Mucosa of stomach (tissue), 1 donor: ENCODE data around the gene URAD.
"Not testable (repeated sequence)": the region's sequence is repeated elsewhere in the genome, so short reads cannot be mapped to it uniquely, and the experiment has no call there.

Experiments used
- H3K27me3 ChIP-seq: one replicate; pipeline ENCODE4 v1.7.0; 2013; ENCODE audit warnings: mild to moderate bottlenecking, low read length; ENCODE audit not compliant: control insufficient read depth, insufficient read depth
- H3K36me3 ChIP-seq: one replicate; pipeline ENCODE4 v1.7.0; 2013; ENCODE audit warnings: low read length; ENCODE audit not compliant: control insufficient read depth, insufficient read depth
- H3K4me1 ChIP-seq: one replicate; pipeline ENCODE4 v1.7.0; 2013; ENCODE audit warnings: mild to moderate bottlenecking, low read length; ENCODE audit not compliant: control insufficient read depth, insufficient read depth
- H3K4me3 ChIP-seq: one replicate; pipeline ENCODE4 v1.7.0; 2013; ENCODE audit warnings: low read length
- H3K9ac ChIP-seq: one replicate; pipeline ENCODE4 v1.7.0; 2013; ENCODE audit warnings: mild to moderate bottlenecking, low read length, moderate library complexity
- H3K9me3 ChIP-seq: one replicate; pipeline ENCODE4 v1.7.0; 2013; ENCODE audit warnings: mild to moderate bottlenecking, low read length, moderate library complexity; ENCODE audit not compliant: control insufficient read depth
- donor health status: Pancreatic carcinoma.

Gene URAD

DNA sequence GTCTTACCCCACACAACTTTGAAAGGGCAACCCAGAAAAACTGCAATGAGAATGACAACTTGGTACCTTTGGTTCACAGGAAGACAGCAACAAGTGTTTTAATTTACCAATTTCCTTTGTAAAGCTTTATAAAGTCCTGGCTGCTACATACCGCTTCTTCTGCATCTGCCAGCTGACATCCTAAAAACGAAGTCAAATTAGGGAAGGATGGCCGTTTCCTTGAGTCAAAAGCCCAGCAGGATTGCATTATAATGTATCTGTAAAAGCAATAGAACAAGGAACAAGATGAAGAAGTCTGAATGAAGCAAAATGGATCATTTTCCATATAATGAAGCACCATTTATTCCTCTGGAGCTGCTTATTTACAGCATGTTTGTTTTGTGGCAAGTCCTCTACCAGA lies 25.8 kb upstream of the URAD start:
- Histone ChIP-seq H3K9me3 (no peaks in the 10 kb centered on the region), H3K9ac (no peak overlapping the region), H3K4me3 (no peak overlapping the region), H3K27me3 (peaks cover 3% of the 10 kb centered on the region), H3K4me1 (no peaks in the 10 kb centered on the region), H3K36me3 (no peaks in the 10 kb centered on the region)

DNA sequence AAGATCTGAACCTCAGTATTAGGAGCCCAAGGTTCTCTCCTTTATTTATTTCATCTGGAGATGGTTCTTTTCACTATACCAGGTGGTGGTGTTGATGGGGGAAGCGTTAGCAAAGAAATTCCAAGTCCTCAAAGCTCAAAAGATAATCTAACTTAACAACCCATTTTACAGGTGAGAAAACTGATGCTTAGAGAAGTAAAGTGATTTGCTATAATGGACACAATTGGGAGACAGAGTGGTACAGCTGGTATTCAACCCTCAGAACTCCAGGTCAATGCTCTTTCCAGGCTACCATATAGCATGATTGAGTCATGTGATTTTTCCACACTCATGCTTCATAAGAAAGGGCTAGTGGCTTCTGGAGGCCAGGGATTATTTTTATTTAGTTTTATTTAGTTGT lies 25.0 kb upstream of the URAD start:
- Histone ChIP-seq H3K9ac (no peak overlapping the region), H3K9me3 (no peaks in the 10 kb centered on the region), H3K4me1 (no peaks in the 10 kb centered on the region), H3K36me3 (no peaks in the 10 kb centered on the region), H3K27me3 (peaks cover 3% of the 10 kb centered on the region), H3K4me3 (no peak overlapping the region)

DNA sequence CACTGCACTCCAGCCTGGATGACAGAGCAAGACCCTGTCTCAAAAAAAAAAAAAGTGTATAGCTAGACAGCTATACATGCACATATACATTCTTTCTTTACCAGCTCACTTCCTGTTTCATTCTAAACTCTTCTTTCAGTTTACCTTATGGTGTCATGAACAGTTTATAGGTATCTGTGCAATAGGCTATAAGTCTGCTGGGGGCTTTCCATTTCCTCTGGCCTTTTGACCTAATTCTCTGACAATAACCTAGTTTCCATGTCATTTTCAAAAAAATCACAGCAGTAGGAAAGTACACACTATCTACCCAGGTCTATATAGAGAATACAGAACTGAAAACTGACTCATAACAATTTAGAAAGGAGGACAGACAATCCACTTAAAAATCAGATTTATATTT lies 24.4 kb upstream of the URAD start:
- H3K36me3 ChIP-seq, result no peaks in the 10 kb centered on the region
- peaks cover 3% of the 10 kb centered on the region for H3K27me3 ChIP-seq
- no peak overlapping the region for H3K9ac ChIP-seq
- no peaks in the 10 kb centered on the region for H3K9me3 ChIP-seq
- H3K4me1 ChIP-seq, result no peaks in the 10 kb centered on the region
- H3K4me3 ChIP-seq, result no peak overlapping the region

DNA sequence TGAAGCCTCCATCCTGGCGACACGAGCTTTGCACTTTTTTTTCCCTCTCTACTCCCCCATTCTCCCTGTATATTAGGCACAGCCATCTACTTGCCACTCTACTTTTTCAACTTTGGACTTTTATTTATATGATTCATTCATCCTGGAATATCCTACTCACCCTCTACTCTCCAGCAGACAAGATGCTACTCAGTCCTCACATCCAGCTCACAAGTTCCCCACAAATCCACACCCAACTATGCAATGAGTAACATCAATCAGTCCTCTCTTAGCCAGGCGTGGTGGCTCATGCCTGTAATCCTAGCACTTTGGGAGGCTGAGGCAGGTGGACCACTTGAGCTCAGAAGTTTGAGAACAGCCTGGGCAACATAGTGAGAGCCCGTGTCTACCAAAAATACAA lies 23.9 kb upstream of the URAD start:
- no peaks in the 10 kb centered on the region for H3K4me1 ChIP-seq
- no peaks in the 10 kb centered on the region for H3K9me3 ChIP-seq
- H3K27me3 ChIP-seq, result peaks cover 3% of the 10 kb centered on the region
- H3K36me3 ChIP-seq, result no peaks in the 10 kb centered on the region
- H3K4me3 ChIP-seq, result no peak overlapping the region
- no peak overlapping the region for H3K9ac ChIP-seq

DNA sequence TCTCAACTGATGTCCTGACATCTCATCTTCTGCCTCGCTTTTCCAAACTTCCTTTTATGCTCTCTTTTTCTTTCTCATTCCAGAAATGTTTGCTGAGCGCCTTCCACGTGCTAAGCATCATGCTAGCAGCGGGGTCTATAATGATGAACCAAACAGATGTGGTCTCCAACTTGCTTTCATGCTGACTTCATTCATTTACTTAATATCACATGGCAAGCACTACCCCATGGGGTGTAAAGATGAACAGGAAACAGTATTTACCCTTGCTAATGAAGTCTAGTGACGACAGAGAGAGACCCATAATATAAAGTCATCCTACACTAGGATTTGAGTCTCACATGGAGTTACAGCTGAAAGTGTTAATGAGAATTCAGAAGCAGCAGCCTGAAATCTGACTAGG lies 21.6 kb upstream of the URAD start:
- Histone ChIP-seq H3K9me3 (no peaks in the 10 kb centered on the region), H3K4me3 (no peak overlapping the region), H3K9ac (no peak overlapping the region), H3K27me3 (peaks cover 3% of the 10 kb centered on the region), H3K36me3 (no peaks in the 10 kb centered on the region), H3K4me1 (no peaks in the 10 kb centered on the region)

DNA sequence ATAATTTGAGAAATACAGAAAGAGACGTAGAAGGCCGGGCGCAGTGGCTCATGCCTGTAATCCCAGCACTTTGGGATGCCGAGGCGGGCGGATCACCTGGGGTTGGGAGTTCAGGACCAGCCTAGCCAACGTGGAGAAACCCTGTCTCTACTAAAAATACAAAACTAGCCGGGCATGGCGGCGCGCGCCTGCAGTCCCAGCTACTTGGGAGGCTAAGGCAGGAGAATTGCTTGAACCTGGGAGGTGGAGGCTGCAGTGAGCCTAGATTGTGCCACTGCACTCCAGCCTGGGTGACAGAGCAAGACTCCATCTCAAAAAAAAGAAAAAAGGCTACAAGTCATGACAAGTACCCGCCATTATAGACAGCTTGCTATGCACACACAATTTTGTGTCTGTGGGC lies 16.5 kb upstream of the URAD start:
- H3K36me3 ChIP-seq, H3K4me1 ChIP-seq, H3K9ac ChIP-seq, H3K4me3 ChIP-seq, H3K9me3 ChIP-seq, H3K27me3 ChIP-seq: not testable (repeated sequence)

DNA sequence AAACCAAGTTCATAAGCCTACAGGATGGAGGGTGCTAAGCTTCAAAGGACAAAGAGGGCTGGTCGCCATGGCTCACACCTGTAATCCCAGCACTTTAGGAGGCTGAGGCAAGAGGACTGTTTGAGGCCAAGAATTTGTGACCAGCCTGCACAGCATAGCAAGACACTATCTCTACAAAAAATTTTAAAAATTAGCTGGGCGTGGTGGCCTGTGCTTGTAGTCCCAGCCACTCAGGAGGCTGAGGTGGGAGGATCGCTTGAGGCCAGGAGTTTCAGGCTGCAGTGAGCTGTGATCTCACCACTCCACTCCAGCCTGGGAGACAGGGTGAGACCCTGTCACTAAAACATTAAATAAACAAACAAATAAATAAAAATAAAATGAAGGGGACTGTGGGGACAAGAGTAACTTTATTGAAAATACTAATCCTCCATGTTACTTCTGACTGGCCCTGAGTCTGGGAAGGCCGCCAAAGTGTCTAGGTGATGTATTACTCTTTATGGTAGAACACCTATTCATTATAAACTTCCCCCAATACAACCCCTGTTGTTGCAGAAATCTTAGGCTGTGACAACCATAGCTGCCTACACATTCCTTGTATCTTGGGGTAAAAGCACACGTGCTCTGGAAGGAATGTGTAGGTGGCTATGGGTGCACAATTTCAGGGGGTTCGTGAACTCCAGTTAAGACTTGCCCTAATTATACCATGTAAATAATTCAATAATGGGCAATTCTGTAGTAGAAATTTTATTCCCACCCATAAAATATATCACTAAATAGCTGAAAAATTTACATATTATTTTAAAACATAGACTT lies 14.6 kb upstream of the URAD start:
- H3K4me3 ChIP-seq, result no peak overlapping the region
- no peaks in the 10 kb centered on the region for H3K27me3 ChIP-seq
- no peaks in the 10 kb centered on the region for H3K36me3 ChIP-seq
- no peaks in the 10 kb centered on the region for H3K9me3 ChIP-seq
- no peak overlapping the region for H3K9ac ChIP-seq
- no peaks in the 10 kb centered on the region for H3K4me1 ChIP-seq

DNA sequence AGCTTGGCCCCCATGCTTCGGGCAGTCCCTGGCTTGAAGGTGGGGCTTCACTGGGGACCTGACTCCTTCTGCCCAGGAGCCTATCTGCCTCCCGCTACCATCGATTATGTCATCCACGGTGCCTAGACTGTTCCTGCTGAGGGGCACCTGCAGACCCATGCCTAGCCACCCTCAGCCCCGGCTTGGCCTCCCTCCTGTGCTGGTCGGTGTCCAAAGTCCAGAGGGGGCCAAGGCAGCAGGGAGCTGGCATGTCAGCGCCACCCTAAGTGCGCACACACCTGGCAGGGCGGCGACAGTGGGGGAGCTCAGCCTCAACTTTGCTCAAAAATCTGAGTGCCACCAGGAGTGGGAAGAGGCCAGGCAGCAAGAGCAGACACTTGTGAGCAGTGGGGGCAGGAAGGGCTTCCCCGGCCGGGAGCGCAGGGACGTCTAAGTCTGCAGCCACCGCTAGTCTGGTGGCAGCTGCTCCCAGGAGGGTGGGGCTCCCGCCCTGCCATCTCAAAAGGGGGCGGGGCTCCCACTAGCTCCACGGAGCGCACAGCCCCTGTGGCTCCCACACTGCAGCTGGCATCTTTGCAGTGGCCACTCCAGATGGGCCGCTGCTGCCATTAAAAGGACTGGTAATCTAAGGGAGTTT lies 13.5 kb upstream of the URAD start:
- H3K9ac ChIP-seq, result no peak overlapping the region
- H3K9me3 ChIP-seq, result no peaks in the 10 kb centered on the region
- no peaks in the 10 kb centered on the region for H3K36me3 ChIP-seq
- H3K4me1 ChIP-seq, result no peaks in the 10 kb centered on the region
- no peak overlapping the region for H3K4me3 ChIP-seq
- H3K27me3 ChIP-seq, result no peaks in the 10 kb centered on the region

DNA sequence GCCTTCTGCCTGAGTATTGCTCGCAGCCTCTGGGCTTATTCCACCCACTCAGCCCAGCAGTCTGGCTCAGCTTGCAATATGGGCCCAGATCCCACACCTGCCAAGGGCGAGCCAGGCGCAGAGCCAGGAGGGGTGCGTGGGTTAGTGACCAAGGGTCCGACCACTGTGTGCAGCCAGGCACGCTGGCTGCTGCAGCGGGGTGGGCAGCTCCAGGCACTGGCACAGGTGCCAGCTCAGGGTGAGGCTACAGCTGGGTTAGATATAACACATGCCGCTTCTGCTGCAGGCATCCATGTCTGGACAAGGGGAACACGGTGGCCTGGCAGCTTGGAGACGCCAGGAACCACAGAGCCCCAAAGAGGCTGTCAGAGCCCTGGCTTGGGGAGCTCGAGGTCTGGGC lies 12.6 kb upstream of the URAD start:
- H3K27me3 ChIP-seq, result no peaks in the 10 kb centered on the region
- H3K4me3 ChIP-seq, result no peak overlapping the region
- no peaks in the 10 kb centered on the region for H3K4me1 ChIP-seq
- no peaks in the 10 kb centered on the region for H3K9me3 ChIP-seq
- no peak overlapping the region for H3K9ac ChIP-seq
- H3K36me3 ChIP-seq, result no peaks in the 10 kb centered on the region

DNA sequence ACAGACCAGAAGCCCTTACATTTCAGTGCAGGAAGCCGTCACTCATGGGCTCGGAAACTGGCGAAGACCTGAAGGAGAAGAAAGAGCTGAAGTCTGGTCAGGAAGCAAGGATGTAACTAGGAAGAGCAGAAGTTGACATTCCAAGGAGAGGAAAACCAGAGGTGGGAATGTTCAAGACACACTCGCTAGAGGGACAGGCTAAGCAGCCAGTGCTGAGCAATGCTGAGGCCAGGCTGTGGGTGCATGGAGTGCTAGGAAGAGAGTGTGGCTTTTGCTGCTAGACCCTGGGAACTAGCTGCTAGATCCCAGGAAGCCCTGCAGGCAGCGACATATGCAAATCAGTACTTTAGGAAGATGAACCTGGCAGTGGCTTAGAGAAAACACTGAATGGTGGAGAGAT lies 12.1 kb upstream of the URAD start:
- Histone ChIP-seq H3K36me3 (no peaks in the 10 kb centered on the region), H3K9me3 (no peaks in the 10 kb centered on the region), H3K4me3 (no peak overlapping the region), H3K4me1 (no peaks in the 10 kb centered on the region), H3K27me3 (no peaks in the 10 kb centered on the region), H3K9ac (no peak overlapping the region)

DNA sequence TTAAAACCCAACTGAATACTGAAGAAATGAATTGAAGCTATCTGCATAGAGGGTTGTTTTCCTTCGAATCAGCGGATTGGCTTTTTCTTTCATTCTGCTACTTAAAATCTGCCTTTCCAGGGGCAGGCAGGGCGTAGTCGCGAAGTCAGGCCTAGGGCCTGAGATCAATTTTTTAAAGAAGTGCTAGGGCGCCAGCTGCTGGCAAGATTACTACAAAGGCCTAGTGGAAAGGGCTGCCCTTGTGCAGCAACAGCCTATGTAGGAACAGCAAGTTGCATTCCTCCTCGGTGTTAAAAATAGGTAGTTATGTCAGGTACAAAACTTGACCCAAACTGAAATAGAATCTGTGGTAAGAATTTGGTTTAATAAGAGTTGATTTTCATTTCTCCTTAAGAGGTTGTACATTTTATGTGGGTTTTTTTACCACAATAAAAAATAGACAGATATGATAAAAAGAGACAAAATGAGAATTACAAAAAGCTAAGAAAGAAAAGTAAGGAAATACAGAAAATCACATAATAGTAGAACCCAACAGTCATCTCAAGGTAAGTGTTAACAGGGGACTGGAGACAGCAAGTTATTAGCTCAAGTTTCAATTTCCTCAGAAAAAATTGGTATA lies 9.5 kb upstream of the URAD start:
- Histone ChIP-seq H3K9ac (no peak overlapping the region), H3K27me3 (no peaks in the 10 kb centered on the region), H3K36me3 (no peaks in the 10 kb centered on the region), H3K4me1 (no peaks in the 10 kb centered on the region), H3K4me3 (no peak overlapping the region), H3K9me3 (no peaks in the 10 kb centered on the region)

DNA sequence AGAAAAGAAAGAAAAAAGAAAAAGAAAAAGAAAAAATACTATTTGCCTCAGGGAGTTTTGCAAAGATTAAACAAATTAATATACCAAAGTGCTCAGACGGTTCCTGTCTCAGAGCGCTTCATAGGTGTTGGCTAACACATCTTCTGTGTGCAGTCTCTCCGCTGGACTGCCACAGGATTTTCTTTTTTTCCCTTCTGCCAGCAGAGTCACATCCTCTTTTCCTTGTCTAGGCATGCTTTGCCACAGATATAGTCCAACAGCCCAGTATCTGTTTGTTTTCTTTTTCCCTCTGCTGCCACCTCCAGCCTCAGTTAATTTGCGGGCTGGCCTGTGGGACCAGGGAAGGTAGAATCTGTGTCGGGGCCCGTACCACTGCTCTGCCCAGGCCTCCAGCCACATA lies 3.4 kb upstream of the URAD start:
- Histone ChIP-seq H3K9me3 (no peaks in the 10 kb centered on the region), H3K4me3 (no peak overlapping the region), H3K36me3 (no peaks in the 10 kb centered on the region), H3K27me3 (peaks cover 6% of the 10 kb centered on the region), H3K9ac (no peak overlapping the region), H3K4me1 (no peaks in the 10 kb centered on the region)
